Activated gamma-delta T cell treated with anti-CD3 and anti-CD28 coated beads, Interleukin-2, amount 50 U/mL, for 16 hours (primary cell): Measurements from ENCODE around the gene ODAD3.
"Not testable (repeated sequence)": the region's sequence is repeated elsewhere in the genome, so short reads cannot be mapped to it uniquely, and the experiment has no call there.

Experiments used
- DNase-seq: peaks from one replicate; pipeline ENCODE4 v3.0.0-alpha.2; 2020; ENCODE audit warnings: low read depth

The ODAD3 gene

GRCh38 chr19:11460207-11460606 lies 25.3 kb upstream of the ODAD3 start:
- DNase-seq = no peak

- DNase-seq = not testable (repeated sequence)
Measured at GRCh38 chr19:11458912-11459311, 24.0 kb upstream of the ODAD3 start.

DNA sequence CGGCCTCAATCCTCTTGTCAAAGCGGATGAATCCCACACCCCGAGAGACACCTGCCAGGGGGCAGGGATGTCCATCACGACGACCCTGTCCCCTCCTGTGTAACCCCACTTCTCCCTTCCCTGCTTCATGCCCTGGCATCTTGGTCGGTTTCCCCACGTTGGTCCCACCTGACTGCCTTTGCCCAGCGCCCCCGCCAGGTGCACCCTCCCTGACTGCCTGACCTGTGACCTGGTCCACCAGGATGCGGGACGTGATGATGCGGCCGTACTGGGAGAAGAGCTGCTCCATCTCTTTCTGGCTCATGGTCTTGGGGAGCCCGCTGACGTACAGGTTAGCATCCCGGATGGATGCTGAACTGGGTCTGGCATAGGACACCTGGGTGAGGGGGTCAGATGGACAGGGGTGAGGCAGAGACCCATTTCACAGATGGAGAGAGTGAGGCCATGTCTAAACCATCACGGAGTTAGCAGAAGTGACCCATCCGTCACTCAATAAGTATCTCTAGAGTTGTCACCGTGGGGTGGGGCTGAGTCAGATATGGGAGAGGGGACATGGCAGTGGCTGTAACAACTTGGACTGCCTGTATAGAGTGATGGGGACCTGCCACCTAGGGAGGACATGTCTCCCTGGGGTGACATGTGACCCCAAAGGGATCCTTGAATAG lies 23.4 kb upstream of the ODAD3 start:
- no peak for DNase-seq

DNA sequence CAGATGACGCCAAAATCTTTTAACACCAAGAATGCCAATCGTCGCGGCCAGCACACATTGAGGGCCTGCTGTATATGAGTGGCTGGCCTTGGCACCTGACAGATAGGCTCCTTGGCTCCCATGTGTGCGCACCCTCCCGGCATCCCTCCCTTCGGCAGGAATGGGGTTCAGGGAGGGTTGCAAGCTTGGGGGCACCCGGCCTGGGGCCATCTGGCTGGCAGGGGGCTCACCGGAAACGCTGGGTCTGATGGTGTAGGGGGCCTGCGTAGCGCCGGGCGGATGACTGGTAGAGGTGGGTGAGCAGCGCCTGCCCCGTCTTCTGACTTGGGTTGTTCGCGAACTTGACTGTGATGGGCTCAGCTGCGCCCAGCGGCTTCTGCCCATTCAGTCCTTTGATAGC lies 22.9 kb upstream of the ODAD3 start:
- no peak for DNase-seq

DNA sequence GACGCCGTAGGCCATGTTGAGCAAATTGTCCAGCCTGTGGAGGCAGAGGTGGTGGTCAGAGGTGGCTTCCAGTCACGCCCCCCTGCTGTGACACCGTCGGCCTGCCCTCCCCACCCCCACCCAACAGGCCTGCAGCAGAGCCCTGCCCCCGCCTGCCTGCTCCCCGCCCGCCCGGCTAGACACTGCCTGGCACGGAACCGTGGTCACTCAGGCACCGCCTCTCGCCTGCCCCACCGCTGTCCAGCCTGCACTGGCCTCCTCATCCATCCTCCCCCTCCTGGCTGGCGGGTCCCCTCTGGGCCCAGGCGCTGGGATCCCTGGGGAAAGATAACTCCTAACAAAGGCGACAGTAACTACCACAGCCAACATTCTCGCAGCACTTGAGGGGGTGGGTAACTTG lies 22.2 kb upstream of the ODAD3 start:
- DNase-seq = no peak

GRCh38 chr19:11456659-11457058 lies 21.7 kb upstream of the ODAD3 start:
- no peak for DNase-seq

- not testable (repeated sequence) for DNase-seq
Measured at GRCh38 chr19:11455233-11455554, 20.3 kb upstream of the ODAD3 start.

DNA sequence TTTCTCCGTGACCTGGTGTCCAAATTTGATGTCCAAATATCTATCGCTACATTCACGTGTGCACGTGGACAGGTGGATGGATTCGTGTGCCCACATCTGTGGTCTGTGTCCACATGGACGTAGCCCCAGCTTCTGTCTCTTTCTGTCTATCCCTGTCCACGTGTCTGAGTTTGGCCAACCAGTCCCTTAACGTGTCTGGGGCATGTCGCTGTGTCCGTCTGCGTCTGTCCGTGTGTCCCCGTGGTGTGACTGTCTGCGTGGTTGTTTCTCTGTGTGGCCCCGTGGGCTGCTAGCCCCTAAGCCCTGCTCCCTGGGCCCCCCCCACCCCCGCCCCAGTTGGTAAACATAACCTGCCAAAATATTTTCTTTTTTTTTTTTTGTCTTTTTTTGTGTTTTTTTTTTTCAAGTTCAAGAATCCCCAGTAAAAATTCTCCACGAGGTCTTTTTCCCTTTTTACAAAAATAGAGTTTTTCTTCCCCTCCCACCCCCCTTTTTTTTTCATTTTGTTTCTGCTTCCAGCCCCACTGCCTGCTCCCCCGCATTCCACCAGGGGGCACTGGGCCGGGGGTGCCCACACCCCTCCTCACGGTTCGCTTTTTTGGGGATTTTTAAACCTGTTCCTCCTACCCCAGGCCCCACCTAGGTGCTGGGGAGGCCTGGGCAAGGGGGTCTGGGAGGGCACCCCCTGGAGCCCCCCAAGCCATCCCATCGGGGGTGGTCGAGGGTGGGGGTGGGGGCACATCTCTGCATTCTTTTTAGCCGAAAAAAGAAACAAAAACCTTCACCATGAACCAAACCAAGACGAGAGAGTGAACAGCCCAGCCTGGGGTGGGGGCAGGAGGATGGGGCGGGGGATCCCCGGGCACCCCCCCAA lies 18.8 kb upstream of the ODAD3 start:
- no peak for DNase-seq

GRCh38 chr19:11452620-11453310 lies 17.8 kb upstream of the ODAD3 start:
- DNase-seq = no peak

- no peak for DNase-seq
Measured at GRCh38 chr19:11451871-11452619, 17.1 kb upstream of the ODAD3 start.

DNA sequence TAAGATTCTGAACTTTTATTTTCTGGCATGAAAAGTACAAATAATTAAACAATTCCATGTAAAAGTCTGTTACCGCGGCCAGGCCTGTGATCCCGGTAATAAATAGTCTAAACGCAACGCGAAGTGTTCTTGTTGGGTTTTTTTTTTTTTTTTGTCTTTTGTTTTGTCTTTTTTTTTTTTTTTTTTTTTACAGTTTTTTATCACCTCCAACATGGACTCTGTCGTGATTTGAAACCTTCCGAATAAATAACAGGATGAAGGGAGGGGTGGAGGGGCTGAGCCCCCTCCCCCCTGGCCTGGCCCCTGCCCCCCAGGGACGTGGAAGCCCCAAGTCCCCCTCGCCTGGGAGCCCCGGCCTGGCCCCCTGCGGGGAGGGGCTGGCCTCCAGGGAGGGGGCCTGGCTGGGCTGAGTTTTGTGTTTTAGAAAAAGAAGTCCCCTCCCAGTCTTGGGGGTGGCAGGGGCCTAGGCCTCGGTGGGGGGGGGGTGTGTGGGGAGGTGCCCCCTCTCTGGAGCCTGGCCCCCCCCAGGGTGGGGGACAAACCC lies 16.5 kb upstream of the ODAD3 start:
- no peak for DNase-seq

GRCh38 chr19:11450570-11451326 lies 15.8 kb upstream of the ODAD3 start:
- DNase-seq = no peak

DNA sequence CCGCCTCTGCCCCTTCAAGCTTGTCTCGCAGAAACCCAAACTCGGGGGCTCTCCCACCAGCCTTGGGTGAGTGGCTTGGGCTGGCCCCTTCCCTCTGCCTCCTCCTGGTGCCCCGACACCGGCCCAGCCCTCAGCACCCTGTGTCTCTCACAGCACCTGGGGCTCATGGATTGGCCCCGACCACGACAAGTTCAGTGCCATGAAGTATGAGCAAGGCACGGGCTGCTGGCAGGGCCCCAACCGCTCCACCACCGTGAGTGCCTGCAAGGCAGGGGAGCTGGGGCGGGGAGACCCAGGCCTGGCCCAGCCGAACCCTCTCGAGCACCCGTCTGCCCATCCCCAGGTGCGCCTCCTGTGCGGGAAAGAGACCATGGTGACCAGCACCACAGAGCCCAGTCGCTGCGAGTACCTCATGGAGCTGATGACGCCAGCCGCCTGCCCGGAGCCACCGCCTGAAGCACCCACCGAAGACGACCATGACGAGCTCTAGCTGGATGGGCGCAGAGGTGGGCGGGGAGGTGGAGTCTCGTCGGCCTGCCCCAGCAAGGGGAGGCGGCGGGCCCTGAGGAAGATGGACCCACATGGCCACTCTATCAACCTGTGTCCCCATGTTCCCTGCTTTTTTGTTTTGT lies 14.1 kb upstream of the ODAD3 start:
- DNase-seq = no peak

DNA sequence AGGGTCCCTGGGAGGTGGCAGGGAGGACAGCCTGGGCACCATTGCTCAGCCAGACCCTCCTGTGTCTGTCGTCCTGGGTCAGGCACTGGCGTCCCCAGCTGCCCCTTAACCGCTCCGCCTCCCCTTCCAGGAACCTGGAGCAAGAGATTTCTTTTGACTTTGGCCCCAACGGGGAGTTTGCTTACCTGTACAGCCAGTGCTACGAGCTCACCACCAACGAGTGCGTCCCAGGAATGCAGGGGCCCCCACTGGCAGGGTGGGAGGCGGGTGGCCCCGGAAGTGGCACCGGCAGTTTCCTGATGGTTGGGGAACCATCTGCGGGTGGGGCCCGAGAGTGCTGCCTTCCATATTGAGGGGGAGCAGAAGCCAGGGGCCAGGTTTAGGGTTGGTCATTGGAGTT lies 13.5 kb upstream of the ODAD3 start:
- no peak for DNase-seq

GRCh38 chr19:11447347-11448262 lies 12.7 kb upstream of the ODAD3 start:
- no peak for DNase-seq

DNA sequence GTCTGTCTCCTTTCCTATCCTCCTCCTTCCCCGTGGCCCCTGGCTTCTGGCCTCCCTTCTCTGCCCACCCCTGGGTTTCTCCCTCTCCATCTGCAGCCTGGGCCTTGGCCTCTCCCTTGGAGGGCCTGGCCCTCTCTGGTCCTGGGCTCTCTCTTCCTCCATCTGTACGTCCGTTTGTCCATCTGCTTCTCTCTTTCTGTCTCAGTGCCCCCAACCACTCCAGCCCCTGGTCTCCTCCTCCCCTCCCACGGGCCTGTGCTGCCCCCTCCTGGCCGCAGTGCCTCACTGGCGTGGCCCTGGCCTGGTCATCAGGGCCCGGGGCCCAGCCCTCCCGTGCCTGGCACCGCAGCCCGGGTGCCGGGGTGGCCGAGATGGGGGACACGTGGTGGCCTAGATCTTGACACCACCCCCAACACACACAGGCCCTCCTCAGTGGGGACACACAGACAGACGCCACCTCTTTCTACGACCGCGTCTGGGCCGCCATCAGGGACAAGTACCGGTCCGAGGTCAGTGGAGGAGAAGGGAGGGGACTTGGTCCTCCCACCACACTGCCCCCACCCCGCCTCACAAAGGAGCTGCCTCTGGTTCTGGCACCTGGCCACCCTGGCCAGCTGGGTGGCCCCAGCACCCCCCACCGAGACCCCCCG lies 11.9 kb upstream of the ODAD3 start:
- DNase-seq = no peak

- no peak for DNase-seq
Measured at GRCh38 chr19:11446271-11446651, 11.3 kb upstream of the ODAD3 start.

GRCh38 chr19:11445141-11445540 lies 10.2 kb upstream of the ODAD3 start:
- DNase-seq = no peak

DNA sequence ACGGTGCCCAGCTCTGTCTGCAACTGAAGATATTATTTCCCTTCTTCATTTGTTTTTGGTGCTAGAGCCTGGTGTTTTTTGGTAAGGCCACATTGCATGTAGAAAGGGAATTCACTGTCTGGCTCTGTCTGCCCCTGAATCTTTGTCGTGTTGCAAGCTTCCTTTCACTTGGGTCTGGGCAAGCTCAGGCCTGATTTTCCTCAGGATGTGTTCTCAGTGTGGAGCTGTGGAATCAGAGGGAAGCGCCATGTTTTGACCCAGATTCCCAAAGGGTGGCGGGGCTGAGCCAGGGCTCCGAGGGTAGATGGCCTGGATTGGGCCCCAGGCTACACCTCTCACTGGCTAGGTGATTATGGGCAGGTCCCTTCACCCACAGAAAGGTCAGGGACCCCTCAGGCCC lies 9.1 kb upstream of the ODAD3 start:
- no peak for DNase-seq
